NCI-H2227 (cell line): Measurements from ENCODE around the gene LPP.

ENCODE experiments used
- DNase-seq: peaks from one replicate; lab custom pipeline; 2025; ENCODE audit not compliant: unreplicated experiment; lab: John Stamatoyannopoulos, UW

LPP gene

GRCh38 chr3:188927971-188928370, 774.0 kb downstream of the LPP start:
- no peak for DNase-seq

DNA sequence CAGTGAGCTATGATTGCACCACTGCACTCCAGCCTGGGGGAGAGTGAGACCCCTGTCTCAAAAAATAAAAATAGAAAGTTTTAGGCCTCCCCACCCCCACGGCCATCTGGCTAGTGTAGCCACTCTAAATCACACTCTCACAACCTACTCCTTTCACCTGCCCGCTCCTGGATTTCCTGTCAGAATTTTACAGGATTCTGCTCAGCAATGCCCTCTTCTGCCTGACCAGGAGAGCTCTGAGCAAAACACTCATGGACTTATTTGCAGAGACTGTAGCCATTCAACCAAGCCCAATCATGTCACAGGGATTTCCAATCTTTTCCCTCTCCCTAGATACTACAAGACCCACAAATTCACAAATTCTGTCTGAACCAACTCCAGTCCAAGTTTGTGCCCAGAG, 775.2 kb downstream of the LPP start:
- DNase-seq, result no peak

DNA sequence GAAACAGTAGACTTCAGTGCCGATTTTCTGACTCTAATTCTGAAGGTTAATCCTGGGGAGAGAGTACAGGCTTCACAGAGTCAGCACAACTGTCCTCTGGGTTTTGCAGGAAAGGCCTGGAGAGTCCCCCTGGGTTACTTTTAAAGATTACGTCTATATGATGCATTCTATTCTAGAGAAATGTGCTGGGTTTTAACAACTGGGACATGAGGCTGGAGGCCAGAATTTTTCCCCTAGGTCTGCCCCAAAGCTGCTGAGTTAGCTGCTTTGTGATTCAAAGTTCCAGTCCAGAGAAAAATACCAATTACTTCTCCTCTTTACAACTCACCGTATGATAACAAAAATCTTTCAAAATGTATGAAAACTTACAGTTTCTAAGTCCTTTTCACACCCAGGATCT, 777.1 kb downstream of the LPP start:
- no peak for DNase-seq

- DNase-seq, result no peak
Measured at GRCh38 chr3:188931531-188931930, 777.6 kb downstream of the LPP start.

DNA sequence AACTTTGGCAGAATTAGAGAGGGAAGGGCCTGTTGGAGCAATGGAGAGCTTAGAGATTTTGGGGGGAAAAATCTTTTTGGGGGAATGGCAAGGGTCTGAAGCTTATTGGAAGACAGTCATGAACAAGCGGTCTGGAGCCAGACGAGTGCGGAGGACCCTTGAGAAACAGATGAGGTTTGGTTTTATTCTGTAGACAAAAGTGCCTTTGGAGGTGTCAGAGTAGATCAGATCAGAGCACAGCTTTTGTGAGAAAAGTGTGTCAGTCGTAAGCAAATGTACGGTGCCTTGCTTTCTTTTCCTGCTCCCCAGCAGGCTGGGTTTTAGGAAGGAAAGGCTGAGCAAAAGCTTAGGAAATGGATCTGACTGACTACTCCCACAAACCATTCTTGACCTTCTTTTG, 781.0 kb downstream of the LPP start:
- no peak for DNase-seq

DNA sequence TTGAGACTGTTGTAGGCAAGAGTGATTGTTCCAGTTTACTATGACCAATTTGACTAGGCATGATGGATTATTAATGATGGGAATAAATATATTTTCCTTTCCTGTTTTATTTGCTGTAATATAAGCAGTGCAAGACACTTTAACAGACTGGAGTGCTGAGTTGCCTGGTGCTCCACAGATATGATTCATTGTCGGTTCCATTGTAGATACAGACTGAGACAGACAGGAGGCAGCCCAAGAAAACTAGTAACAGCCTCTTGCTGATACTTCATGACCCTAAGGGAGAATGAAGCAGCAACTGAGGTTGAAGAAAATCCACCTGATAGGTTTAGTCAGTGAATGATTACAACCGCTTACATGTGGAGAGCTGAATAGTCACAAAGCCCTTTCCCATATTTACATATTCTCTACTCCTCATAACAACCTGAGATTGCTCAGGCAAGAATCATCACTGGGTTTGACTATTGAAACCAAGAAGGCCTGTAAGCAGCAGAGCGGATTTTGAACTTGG, 782.7 kb downstream of the LPP start:
- no peak for DNase-seq

DNA sequence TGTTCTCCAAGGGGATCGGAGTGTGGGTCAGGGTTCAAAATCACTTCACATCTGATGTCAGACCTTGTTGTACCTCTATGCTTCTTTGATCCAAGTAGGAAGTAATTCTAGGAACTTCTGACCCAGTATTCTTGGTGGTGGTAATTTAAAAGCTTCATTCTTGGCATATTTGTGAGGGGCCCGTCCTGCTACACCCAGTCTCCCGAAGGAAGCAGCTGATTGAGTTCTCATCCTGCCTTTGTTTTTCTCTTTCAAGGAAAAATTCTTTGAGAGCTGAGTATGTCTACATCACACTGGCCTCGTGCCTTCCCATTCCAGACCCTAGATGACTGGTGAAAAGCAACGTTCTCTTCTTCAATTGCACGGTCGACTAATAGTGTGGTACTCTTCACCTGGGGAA, 783.4 kb downstream of the LPP start:
- DNase-seq, result no peak

GRCh38 chr3:188938999-188939398, 785.0 kb downstream of the LPP start:
- no peak for DNase-seq

DNA sequence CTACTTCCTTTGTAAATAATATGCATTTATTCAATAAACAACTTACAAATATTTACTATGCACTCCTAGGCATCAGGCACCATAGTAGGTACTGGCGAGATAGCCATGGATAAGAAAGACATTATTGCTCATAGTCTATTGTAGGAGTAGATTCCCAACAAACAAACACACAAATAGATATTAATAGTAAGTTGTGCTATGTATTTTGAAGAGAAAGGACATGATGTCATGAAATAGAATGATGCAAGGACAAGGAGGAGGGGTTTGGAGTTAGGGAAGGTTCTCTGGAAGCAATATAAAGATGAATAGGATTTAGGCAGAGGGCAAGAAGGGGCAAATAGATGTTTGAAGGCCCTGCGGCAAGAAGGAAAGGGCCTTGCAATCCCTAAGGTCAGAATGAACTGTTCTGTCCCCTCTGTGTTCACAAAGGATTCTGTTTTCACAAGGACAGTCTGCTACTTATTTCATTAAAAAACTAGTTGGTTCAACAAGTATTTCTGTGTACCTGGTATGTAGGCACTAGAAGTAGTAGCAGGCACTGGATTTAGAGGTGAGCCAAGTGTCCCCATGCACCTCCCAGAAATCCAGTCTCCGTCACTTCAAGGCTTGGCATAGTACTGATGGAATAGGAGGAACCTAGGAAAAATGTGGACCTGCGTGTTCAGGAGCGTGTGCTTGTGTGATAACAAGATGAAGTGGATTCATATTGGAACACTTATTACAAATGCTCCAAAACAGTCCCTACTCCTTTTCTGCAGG, 786.0 kb downstream of the LPP start:
- no peak for DNase-seq
